ENCODE measurements around the gene RPS21. TPM values are rescaled to one million over a fixed set of nuclear protein-coding genes. Genes with fewer than 3 reads are reported as not detected.
A peak's percentile ranks its signal among the peaks of the same experiment; 100 is the strongest.

Gene RPS21
- 2,286 and 2,536 TPM in 2 replicates for total RNA-seq (2014; rRNA removed; shearing (Covaris generic))

DNA sequence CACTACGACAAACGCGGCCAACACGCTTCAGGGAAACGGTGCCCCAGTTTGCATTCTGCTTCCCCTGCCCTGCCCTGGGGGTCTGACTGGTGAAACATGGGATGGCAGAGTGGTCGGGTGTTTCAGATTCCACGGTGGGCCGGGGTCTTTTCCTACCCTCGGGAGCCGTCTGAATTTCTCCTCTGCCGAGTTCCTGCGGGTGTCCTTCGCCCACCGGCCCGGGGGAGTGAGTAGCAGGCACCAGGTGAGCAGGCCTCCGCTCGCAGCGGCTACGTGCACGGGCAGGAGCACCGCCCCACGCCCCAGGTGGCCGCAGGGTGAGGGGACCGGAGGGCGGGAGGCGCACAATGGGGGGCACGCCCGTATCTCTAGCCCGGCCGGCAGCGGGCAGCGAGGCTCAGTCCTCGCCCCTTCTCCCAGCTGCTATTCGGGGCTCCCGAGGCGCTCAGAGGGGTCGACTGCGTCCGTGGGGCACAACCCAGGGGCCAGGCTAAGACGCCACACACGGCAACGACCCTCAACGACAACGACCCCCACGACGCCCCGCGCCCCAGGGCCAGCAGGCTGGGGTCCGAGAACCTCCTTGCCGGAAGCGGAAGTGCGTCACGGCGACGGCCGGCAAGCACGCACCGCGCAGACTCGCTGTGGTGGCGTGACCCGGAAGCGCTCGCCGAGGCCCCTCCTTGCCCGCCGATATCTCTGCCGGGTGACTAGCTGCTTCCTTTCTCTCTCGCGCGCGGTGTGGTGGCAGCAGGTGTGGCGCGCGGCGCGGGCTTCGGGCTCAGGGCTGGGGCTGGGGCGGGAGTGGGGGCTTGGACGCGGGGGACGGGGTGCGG is at the start of gene RPS21:
TSS of gene RPS21 (plus strand) at position 721 of the 836 bp plus-strand sequence. CDS start 236 bp downstream, outside the sequence.
- peak; percentile 85 for DNase-seq (ENCODE audit: low spot score)

DNA sequence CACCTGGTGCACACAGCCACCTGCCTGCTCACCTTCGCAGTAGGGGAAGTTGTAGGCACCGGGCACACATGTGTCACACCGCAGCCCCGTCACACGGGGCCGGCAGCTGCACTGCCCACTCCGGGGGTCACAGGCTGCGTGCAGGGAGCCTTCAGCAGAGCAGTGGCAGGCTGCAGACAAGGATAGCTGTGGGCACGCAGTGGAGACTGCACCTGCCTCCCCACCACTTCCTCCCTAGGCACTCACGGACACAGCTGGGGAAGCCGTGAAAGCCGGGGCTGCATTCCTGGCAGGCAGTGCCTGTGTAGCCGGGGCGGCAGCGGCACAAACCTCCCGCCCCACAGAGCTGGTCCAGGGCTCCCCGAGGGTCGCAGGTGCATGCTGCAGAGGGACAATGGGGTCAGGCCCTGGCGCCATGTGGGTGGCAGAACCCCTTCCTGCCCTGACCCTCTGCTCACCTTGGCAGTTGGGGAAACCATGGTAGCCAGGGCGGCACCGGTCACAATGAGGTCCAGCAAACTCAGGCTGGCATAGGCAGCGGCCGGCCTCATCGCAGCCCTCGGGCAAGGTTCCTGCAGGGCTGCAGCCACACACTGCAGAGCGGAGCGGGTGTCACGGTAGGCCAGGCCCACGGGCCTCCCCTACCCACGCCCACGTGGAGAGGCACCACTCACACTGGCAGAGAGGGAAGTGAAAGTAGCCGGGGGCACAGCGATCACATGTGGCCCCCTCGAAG is 49.2 kb upstream of the RPS21 start:
- no peak for DNase-seq (ENCODE audit: low spot score)

DNA sequence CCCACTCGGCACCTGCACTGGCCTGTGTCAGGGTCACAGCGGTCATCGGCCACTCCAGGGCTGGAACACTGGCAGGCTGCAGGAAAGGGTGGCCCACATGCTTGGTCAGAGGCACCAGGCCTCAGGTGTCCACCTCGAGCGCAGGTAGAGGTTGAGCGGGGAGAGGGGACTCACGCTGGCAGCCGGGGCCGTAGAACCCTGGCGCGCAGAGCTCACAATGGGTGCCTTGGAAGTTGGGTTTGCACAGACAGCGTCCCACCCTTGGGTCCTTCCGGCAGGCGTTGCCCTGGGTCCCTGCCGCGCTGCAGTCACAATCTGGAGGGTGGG is 48.6 kb upstream of the RPS21 start:
- no peak for DNase-seq (ENCODE audit: low spot score)

DNA sequence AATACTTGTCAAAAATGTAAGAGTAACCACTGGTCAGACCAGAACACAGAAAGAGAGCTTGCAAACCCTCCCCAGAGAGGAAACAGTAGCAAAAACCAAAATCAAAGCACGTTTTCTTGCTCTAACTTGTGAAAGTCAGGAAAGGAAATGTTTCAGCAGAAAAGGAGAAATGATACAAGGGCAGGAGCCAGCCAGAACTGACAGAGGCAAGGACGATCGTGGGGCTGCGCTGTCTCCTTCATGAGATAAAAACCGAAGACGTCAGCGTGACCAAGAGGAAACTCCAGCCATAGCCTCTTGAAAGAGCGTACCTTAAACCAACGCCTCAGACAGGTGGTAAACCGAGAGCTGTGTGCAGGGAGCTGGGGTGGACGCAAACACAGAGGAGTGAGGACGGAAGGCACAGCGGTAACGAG is 47.2 kb upstream of the RPS21 start:
- DNase-seq (ENCODE audit: low spot score), result no peak

DNA sequence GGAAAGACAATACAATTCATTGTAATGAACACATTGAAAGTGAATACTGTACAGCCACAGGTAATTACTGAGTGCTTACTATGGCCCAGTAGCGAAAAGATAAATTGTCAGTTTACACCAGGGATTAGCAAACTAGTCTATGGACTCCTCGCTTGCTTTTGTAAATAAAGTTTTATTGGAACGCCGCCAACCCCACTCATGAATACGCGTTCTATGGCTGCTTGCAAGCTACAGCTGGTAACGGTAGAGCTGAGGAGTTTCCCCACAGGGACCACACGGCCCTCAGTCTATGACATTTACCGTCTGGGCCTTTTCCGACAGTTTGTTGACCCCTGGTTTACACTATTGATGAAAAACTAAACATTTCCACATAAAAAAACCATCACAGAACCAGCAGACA is 44.0 kb upstream of the RPS21 start:
- no peak for DNase-seq (ENCODE audit: low spot score)

DNA sequence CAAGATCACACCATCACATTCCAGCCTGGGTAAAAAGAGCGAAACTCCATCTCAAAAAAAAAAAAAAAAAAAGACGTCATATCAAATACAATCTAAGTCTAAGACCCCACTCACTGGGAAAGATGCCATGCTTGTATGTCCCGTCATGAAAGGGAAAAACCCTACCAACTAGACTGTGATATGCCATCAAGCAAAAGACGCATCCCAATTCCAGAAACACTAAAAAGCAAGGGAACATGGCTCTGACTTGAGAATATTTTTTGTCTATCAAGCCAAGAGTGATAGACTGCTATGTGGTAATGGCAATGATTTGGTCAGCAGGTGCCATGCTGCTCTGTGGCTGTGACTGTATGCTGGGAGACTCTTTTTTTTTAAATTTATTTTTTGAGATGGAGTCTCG is 42.8 kb upstream of the RPS21 start:
- DNase-seq (ENCODE audit: low spot score), result no peak

DNA sequence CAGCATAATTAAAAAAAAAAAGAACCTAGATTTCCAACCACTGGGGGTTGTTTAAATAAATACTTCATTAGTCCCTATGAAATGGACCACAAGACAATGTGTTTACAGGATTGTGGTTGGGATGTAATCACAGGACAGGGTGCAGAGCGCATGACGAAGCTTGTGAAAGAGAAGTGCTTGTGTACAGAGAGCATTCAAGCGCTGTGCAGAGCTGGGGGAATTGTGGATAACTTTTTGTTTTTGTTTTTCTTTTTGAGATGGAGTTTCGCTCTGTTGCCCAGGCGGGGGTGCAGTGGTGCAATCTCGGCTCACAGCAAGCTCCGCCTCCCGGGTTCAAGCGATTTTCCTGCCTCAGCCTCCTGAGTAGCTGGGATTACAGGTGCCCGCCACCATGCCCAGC is 42.1 kb upstream of the RPS21 start:
- DNase-seq (ENCODE audit: low spot score), result no peak

DNA sequence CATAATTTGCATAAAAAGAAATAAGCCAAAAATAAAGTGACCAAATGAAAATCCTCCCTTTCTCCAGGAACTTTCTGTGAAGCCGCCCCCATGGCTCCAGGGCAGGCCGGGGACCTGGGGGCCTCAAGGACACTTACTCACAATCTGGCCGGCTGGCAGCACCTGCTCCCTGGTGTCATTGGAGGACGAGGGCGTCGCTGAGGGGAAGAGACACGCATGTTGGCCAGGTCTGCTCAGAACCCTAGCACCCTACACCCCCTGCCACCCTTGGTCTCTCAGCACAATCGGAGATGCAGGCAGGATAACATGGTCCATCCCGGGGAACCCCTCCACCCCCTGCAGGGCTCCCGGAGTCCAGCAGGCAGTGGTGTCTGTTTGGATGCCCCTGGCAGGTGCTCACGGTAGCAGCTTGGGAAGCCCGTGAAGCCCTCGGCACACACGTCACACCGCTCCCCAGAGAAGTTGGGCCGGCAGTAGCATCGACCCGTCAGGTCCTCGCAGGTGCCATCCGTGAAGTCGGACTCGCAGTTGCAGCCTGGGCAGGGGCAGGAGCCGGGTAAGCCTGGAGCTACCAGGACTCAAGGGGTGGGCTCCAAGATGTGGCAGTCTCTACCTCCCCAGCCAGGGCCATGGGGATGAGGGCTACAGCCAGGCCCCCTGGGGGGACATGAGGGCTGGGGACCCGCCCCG is 41.1 kb upstream of the RPS21 start:
- no peak for DNase-seq (ENCODE audit: low spot score)

DNA sequence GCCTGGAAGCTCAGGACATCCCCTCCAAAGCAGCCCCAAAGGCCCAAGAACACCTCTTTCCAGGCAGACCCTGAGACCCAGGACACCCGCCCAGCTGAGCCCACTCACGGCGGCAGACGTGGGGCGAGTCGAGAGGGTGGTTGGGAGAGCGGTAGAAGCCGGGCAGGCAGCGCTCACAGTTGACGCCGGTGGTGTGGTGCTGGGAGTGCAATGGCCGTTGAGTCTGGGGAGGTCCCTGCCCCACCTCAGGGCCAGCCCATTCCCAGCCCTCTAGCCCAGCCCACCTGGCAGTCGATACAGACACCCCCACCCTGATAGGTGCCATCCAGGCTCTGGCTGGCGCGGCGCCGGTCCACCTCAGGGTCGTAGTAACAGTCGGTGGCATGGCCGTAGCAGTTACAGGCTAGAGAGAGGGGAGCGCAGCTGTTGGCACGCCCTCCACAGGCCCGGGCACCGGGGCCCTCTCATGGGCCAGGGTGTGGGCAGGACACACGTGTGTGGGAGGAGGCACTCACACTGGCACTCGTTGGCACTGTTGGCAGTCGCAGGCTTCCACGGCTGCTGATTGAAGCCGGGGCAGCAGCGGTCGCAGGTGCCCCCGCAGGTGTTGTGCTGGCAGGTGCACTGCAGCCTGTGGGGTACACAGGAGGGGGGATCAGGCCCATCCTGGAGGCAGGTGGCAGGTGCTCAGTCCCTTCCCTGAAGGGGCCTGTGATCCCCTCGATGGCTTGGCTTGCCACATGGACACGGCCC is 40.3 kb upstream of the RPS21 start:
- no peak for DNase-seq (ENCODE audit: low spot score)

DNA sequence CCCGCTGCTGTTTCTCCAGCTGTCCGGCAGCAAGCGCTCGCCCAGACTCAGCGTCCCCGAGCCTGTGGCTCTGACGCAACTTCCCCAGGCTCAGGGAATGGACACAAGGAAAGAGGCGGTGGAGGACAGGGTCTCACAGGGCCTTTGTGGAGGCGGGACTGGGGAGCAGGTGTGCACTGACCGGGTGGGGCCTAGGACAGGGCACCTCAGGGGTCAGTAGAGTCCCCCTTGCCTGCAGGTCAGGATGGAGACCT is 39.8 kb upstream of the RPS21 start:
- no peak for DNase-seq (ENCODE audit: low spot score)

DNA sequence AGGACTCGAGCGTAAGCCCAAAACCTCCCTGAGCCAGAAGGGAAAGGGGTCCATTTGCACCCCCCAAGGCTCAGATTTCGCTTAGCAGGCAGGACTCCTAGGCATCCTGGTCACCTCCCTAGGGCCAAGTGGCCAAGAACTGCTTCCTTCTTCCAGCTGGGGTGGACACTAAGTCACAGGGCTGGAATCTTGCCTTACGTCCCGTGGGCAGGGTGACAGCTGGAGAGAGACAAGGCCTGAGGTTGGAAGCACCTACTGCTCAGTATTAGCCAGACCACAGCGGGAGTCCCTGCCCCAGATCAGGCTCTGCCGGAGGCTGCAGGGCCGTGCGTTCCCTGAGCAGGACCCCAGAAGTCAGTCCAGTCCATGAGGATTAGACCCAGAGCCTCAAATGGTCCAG is 39.5 kb upstream of the RPS21 start:
- DNase-seq (ENCODE audit: low spot score), result no peak

DNA sequence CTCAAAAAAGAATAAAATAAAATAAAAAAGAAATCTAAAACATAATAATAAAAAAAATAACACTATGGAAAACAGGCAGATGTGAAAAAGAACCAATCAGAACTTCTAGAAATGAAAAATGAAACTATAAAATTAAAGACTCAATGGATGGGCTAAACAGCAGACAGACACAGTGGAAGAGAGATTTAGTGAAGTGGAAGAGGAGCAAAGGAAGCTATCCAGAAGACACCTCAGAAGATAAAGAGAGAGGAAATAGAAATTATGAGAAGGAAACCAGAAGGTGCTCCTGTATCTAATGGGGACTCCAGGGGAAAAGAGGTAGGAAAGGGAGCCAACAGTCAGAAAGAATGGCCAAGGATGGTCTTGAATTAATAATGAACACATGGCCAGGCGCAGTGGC is 38.3 kb upstream of the RPS21 start:
- no peak for DNase-seq (ENCODE audit: low spot score)

DNA sequence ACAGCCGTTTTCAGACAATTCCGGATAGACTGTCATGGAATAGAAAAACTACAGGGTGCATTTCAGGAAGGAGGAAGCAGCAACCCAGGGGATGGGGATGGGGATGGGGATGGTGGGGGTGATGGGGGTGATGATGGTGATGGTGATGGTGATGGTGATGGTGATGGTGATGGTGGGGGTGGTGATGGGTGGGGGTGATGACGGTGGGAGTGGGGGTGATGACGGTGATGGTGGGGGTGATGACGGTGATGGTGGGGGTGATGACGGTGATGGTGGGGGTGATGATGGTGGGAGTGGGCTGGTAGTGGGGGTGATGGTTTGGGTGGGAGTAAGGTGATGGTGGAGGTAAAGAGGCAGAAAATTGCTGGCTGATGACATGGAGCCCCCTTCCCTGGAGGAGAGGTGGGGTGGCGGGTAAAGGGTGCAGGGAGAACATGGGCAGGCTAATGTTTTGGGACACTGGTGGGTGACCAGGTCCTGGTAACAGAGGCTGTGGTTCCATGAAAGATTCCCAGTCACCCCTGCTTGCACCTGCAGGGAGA is 37.3 kb upstream of the RPS21 start:
- no peak for DNase-seq (ENCODE audit: low spot score)

DNA sequence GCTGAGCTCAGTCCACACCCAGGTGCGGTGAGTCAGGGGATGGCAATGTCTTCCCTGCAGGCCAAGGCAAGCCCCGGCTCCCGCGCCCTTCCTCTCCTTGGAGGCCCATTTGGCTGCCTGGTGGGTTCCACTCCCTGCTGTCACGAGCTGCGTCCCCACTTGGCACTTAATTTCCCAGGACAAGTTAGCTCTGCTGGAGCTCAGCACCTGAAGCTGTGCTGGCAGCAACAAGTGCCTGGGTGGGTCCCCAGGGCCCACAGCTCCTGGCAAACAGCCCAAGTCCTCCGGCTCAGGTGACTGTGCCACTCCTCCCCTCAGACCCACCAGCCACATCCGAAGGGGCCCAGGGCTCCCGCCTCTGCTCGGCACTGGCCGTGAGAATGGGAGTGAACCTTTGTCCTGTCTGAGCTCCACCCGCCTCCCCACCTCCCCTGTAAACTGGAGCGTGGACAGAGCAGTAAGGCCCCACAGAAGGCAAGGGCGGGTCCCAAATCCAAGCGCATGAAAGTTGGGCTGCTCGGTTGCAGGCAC is 36.7 kb upstream of the RPS21 start:
- peak; percentile 95 for DNase-seq (ENCODE audit: low spot score)

DNA sequence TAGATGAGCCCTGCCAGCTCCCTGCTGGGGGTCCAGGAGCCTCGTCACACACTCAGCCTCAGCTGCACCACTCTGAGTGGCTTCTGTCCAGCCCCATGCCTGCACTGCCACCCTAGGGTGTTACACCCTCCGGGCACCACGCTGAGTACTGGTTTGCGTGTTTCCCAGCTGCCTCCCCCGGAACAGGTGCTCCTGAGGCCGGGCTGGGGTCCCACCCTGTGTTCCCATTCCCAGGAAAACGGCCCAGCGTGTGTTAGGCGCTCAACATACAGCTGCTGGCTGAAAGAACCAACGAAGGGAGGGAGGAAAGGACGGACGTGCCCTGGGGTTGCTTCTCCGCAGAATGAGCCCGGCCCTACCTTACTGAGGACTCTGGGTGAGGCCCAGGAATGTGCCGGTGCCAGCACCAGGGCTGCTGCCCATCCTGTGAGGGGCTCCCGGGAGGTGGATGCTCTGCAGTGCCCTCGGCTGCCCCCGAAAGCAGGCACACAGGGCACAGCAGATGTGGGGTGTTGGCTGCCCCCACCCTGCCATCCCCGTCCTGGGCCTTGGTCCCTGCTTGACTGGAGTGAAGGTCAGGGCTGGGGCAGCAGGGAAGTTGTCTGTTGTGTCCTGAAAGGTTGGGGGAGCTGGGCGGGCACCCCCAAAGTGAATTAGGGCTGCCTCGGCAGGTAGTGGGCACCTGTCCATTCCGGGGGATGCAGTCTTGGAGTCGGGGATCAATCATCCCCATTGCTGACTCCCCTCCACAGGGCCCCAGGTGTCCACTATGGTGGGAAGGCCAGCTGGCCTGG is 36.1 kb upstream of the RPS21 start:
- DNase-seq (ENCODE audit: low spot score), result no peak

DNA sequence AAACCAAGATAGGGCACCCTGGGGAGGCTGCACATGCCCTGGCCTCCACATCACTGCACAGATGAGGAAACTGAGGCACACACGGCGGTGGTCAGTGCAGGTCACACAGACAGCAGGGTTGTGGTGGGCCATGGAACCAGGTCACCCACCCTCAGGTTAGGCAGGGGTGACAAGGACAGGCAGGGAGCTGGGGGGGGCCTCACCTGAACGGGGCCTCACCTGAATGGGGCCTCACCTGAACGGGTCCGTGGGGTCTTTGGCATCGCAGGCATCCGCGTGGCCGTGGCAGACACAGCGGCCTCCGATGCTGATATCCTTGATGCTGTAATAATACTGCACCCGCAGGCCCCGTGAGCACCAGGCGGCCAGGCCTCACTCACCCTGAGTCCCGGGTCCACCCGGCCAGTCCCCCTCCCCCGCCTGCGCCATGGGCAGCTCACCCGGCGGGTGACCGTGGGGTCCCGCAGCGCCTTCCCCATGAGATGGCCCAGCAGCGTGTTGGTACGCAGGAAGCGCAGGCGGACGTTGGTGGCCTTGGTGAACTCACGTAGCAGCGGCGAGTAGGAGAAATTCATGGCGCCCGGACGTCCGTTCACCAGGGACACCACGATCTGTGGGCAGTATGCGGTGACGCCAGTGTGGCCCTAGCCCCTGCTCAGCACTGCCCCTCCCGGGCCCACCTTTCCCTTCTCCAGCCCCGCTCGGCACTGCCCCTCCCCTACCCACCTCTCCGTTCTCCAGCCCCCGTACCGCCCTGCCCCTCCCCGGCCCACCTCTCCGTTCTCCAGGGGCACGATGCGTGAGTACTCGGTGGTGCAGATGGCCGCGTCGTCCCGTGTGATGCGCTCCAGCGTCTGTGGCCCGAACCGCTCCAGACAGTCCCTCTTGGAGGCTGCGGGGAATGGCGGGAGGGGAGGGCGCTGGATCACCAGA is 35.2 kb upstream of the RPS21 start:
- DNase-seq (ENCODE audit: low spot score), result no peak

DNA sequence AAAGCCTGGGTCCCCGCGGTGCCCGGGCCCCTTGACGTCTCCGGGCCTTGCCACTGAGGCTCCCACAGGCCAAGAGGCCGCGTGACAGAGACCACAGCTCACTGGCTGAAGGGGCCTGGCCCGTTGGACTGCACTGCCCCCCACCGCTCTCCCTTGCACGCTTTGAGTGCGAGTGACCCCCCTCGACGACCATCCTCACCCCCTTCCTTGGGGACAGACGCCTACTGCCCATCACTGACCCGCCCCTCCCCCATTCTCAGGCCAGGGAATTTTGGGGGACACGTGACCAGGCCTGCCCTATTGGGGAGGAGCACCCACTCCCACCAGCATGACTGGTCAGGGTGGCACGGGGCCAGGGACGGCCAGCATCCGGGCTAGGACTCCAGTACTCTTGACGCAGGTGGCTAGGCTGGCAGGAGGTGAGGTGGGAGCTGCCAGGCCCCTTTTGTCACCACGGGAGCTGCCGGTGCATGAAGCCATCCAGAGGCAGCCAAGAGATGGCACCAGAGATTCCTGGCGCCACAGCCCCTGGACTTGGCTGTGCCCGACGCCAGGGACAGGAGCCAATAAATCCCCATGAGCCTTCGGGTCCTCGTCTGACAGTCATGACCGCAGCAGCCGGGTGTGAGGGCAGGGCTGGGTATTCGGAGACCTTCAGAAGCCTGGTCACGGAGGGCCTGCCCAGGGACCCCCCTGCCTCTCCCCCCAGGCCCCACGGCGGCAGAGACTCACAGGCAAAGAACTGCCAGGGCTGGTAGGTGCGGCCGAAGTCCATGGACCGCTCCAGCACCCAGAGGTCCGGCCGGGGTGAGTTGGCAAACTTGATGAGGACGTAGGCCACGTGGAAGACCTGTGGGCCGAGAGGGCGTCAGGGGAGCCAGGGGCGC is 34.3 kb upstream of the RPS21 start:
- DNase-seq (ENCODE audit: low spot score), result peak; percentile 87

DNA sequence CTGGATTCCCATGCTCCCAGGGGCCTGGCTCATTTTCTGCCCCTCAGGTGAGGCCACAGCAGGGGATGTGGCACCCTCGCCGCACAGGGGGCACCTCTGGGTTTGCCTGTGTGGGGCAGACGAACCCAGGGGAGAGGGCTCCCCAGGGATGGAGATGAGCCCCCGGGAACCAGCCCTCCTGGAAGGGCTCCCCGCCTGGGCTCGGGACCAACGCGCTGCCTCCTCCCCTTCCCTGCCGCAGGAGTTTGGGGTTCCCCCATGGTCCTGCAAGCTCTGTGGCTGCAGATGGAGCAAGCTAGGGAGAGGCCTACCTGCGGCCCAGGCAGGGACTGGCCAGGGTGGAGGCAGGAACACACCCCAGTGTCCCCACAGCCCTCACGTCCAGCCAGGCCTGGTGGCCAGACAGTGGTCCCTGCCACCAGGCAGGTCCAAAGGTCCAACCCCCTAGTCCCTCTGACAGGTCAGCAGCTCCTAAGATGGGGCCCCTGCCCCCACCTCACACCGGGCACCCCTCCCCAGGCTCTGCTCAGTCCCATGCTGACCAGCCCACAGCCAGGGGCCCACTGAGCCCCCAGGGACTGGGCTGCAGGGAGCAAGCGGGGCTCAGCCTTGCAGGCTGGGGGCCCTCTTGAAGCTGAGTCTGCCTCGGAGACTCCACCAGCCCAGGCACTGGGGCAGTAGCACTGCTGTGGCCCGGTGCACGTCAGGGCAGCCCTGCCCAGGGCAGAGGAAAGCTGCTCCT is 33.4 kb upstream of the RPS21 start:
- no peak for DNase-seq (ENCODE audit: low spot score)

All from A172 (cell line).